Pancreas (tissue), 10 donors: ENCODE measurements around the gene CCNT1. TPM values are rescaled to one million over a fixed set of nuclear protein-coding genes. Genes with fewer than 3 reads are reported as not detected.
"Not testable (repeated sequence)": the region's sequence is repeated elsewhere in the genome, so short reads cannot be mapped to it uniquely, and the experiment has no call there.

ENCODE experiments used
- ATAC-seq, 4 donors: fragments of 200-7000 bp; cut with Tn5 transposase; one replicate each; pipeline versions ENCODE4 v1.8.0 to v1.9.1; 2020; ENCODE audit warnings: mild to moderate bottlenecking in 4 of 4, moderate library complexity in 4 of 4
- DNase-seq, 6 donors: peaks; one replicate each; pipeline ENCODE4 v3.0.0-alpha.2; 2020
- FAIRE-seq: peaks from 2 replicates; lab custom pipeline; 2012; peaks lifted over from hg19 to GRCh38; lab: Jason Lieb, UNC
- H3K27ac ChIP-seq, 4 donors: fragments of 200-600 bp; sonication (generic); 1 replicate in 3 of 4; 2 replicates in 1 of 4; pipeline versions ENCODE4 v1.5.0 to v1.8.0; 2020
- H3K27me3 ChIP-seq, 4 donors: fragments of 200-600 bp; one replicate each; pipeline ENCODE4 v1.8.0; 2021
- H3K36me3 ChIP-seq, 3 donors: fragments of 200-600 bp; sonication (generic) in 1 of 3; one replicate each; pipeline versions ENCODE4 v1.5.0 to v1.8.0; 2020 to 2021
- H3K4me1 ChIP-seq, 3 donors: fragments of 200-600 bp; one replicate each; pipeline ENCODE4 v1.8.0; 2021
- H3K4me3 ChIP-seq, 4 donors: fragments of 200-600 bp; sonication (generic) in 2 of 4; one replicate each; pipeline versions ENCODE4 v1.5.0 to v1.8.0; 2020 to 2021
- H3K9me3 ChIP-seq, 4 donors: fragments of 200-600 bp; one replicate each; pipeline ENCODE4 v1.8.0; 2021
- CTCF ChIP-seq, 4 donors: fragments of 200-600 bp; sonication (generic) in 3 of 4; IDR thresholded peaks; one replicate each; pipeline versions ENCODE4 v1.5.0 to v1.8.0; 2021; ENCODE audit warnings: antibody characterized with exemption in 4 of 4
- WGBS, 2 donors: extraction: QIAGEN DNeasy Blood & Tissue Kit; methylation state at CpG; one replicate each; pipeline ENCODE4 v1.1.7; 2013; 5-methylcytosine and 5-hydroxymethylcytosine counted together
- intact Hi-C, 3 donors: fragments of 100-400 bp; cut with DNase I; formaldehyde crosslinking; loops; one replicate each; pipeline versions ENCODE4 v1.11.1 to v1.14.2; 2022
- microRNA-seq, 2 donors: library from miRNA; unstranded; fragments of <30 nt; microRNA quantifications; one replicate each; pipeline versions ENCODE4 to v1.1.0, GENCODE V29; 2019 to 2020
- polyA plus RNA-seq, 2 donors: library from polyadenylated mRNA; stranded (reverse); fragments of 200-250 nt; gene quantifications; one replicate each; pipeline ENCODE4 v1.2.3, GENCODE V29; 2013
- total RNA-seq, 6 donors: library from RNA; stranded (reverse); fragmentation: NEBNext Ultra II Directional in 4 of 6; extraction: Animal tissue kit (Norgen Biotek cat#: 25700) in 4 of 6; gene quantifications; one replicate each; pipeline versions ENCODE4 v1.2.1 to v1.2.4, GENCODE V29; 2021 to 2023
- donor health status: healthy with polysubstance abuse.
- donor health status: DM: no; HTN: no; CAD: no; lungs with moderate emphysema.
- donor health status: DM: no; HTN: no; CAD: no.
- donor health status: control.
- donor health status: control.
- donor health status: Bipolar disorder and iron deficiency.
- donor health status: DM: yes; HTN: yes; CAD: no.
- donor health status: DM: no; HTN: no; CAD: no.
- donor health status: DM: no; HTN: no; CAD: no.
- donor health status: DM: yes; HTN: yes; CAD: no.

Gene CCNT1
- total and polyA plus RNA-seq, 8 donors: 3.7 to 21.2 (median 16.0) TPM

- H3K27me3 ChIP-seq: no peaks in the 10 kb centered on the region
- no peak overlapping the region for H3K27ac ChIP-seq
- no peak for TF ChIP-seq CTCF (IDR thresholded peaks at IDR 0.05)
- no peak for ATAC-seq
- DNase-seq: no peak
- 92 to 98% methylated on average over 2 of the region's 2 CpGs for WGBS, 2 donors
- H3K36me3 ChIP-seq: no peaks in the 10 kb centered on the region
- no peak overlapping the region for H3K4me3 ChIP-seq
- no peaks in the 10 kb centered on the region for H3K4me1 ChIP-seq
- H3K9me3 ChIP-seq: no peaks in the 10 kb centered on the region
- intact Hi-C loops: no loop called here
- FAIRE-seq: no peak
Measured at GRCh38 chr12:48643011-48643410, 73.5 kb downstream of the CCNT1 start.

- H3K27ac ChIP-seq, H3K36me3 ChIP-seq, intact Hi-C loops, H3K4me3 ChIP-seq, H3K9me3 ChIP-seq, FAIRE-seq, H3K4me1 ChIP-seq, ATAC-seq, H3K27me3 ChIP-seq: not testable (repeated sequence)
- DNase-seq: peak in 1 of 6 donors; percentile 64
- WGBS, 2 donors: 95 to 97% methylated on average over 44 to 54 of the region's 54 CpGs
Measured at GRCh38 chr12:48641752-48642555, 74.6 kb downstream of the CCNT1 start.

GRCh38 chr12:48640854-48641253 is 75.7 kb downstream of the CCNT1 start:
- intact Hi-C loops: no loop called here
- Histone ChIP-seq H3K4me3 (no peak overlapping the region), H3K4me1 (no peaks in the 10 kb centered on the region), H3K27ac (no peak overlapping the region), H3K27me3 (no peaks in the 10 kb centered on the region), H3K9me3 (no peaks in the 10 kb centered on the region), H3K36me3 (no peaks in the 10 kb centered on the region)
- no peak for TF ChIP-seq CTCF (IDR thresholded peaks at IDR 0.05)
- FAIRE-seq (no peak), DNase-seq (no peak), ATAC-seq (no peak)
- 88 to 92% methylated on average over 3 of the region's 3 CpGs for WGBS, 2 donors

GRCh38 chr12:48640428-48640827 is 76.1 kb downstream of the CCNT1 start:
- Histone ChIP-seq H3K27ac (no peak overlapping the region), H3K9me3 (no peaks in the 10 kb centered on the region), H3K36me3 (no peaks in the 10 kb centered on the region), H3K27me3 (no peaks in the 10 kb centered on the region), H3K4me3 (no peak overlapping the region), H3K4me1 (no peaks in the 10 kb centered on the region)
- intact Hi-C loops: no loop called here
- DNase-seq (no peak), ATAC-seq (no peak), FAIRE-seq (no peak)
- TF ChIP-seq CTCF (IDR thresholded peaks at IDR 0.05): no peak

Small RNAs within 50 kb of the gene (microRNA-seq; reads per million reads assigned to microRNA genes)
- gene MIR1291: 1.2 to 1.9 reads per million in 2 donors

Other genes with a start within 250 kb of the CCNT1 start
- gene ANP32D, start 244.1 kb downstream of the CCNT1 start, total RNA-seq: under 1 TPM in 1 of 6 donors, not detected in 5; 0.16 TPM
- gene ANP32D, start 244.1 kb downstream of the CCNT1 start, polyA plus RNA-seq: not detected
- gene C12orf54, start 234.2 kb downstream of the CCNT1 start, total RNA-seq: not detected
- under 1 TPM; 0.61 to 0.77 TPM for gene C12orf54, start 234.2 kb downstream of the CCNT1 start, polyA plus RNA-seq
- not detected for gene OR8S1, start 191.1 kb downstream of the CCNT1 start, total RNA-seq
- not detected for gene OR8S1, start 191.1 kb downstream of the CCNT1 start, polyA plus RNA-seq
- gene LALBA, start 146.7 kb downstream of the CCNT1 start, total RNA-seq: not detected
- gene LALBA, start 146.7 kb downstream of the CCNT1 start, polyA plus RNA-seq: not detected
- 10 to 100 TPM in 5 of 6 donors, 1 to 10 TPM in 1; 6.2 to 16.5 (median 12.1) TPM for gene KANSL2, start 34.5 kb downstream of the CCNT1 start, total RNA-seq
- gene KANSL2, start 34.5 kb downstream of the CCNT1 start, polyA plus RNA-seq: 10 to 100 TPM; 12.5 to 24.4 TPM
- 10 to 100 TPM; 12.9 to 29.0 (median 20.2) TPM for gene ADCY6, start 72.4 kb upstream of the CCNT1 start, total RNA-seq
- 10 to 100 TPM; 31.7 to 53.4 TPM for gene ADCY6, start 72.4 kb upstream of the CCNT1 start, polyA plus RNA-seq
- gene CACNB3, start 101.8 kb upstream of the CCNT1 start, total RNA-seq: 10 to 100 TPM in 1 of 6 donors, 1 to 10 TPM in 5; 1.3 to 16.3 (median 4.3) TPM
- 1 to 10 TPM; 6.5 to 8.9 TPM for gene CACNB3, start 101.8 kb upstream of the CCNT1 start, polyA plus RNA-seq
- 10 to 100 TPM; 25.9 to 49.3 (median 32.1) TPM for gene DDX23, start 135.5 kb upstream of the CCNT1 start, total RNA-seq
- 10 to 100 TPM; 32.4 to 55.6 TPM for gene DDX23, start 135.5 kb upstream of the CCNT1 start, polyA plus RNA-seq
- 1 to 10 TPM in 4 of 6 donors, under 1 TPM in 2; 0.74 to 6.3 (median 1.3) TPM for gene RND1, start 149.2 kb upstream of the CCNT1 start, total RNA-seq
- gene RND1, start 149.2 kb upstream of the CCNT1 start, polyA plus RNA-seq: 1 to 10 TPM; 2.7 to 4.2 TPM
- gene FKBP11, start 208.8 kb upstream of the CCNT1 start, total RNA-seq: 100 to 1,000 TPM in 4 of 6 donors, 10 to 100 TPM in 2; 70.9 to 144 (median 127) TPM
- 100 to 1,000 TPM in 1 of 2 donors, 10 to 100 TPM in 1; 97.3 to 155 TPM for gene FKBP11, start 208.8 kb upstream of the CCNT1 start, polyA plus RNA-seq
- gene ARF3, start 240.8 kb upstream of the CCNT1 start, total RNA-seq: 10 to 100 TPM; 45.1 to 96.0 (median 61.7) TPM
- gene ARF3, start 240.8 kb upstream of the CCNT1 start, polyA plus RNA-seq: 10 to 100 TPM; 29.5 to 42.1 TPM